Nephron progenitor cell (in vitro differentiated cells): ENCODE data around the gene CFAP300.

Source experiments
- DNase-seq: peaks from one replicate; pipeline ENCODE4 v3.0.0; 2021
- H3K27ac Mint-ChIP-seq: 2 replicates; pipeline ENCODE4 v1.8.0; 2021; ENCODE audit warnings: mild to moderate bottlenecking, moderate library complexity, mixed read lengths
- H3K27me3 Mint-ChIP-seq: 2 replicates; pipeline ENCODE4 v1.8.0; 2021; ENCODE audit warnings: mild to moderate bottlenecking, low read depth, mixed read lengths; ENCODE audit not compliant: poor library complexity
- H3K36me3 Mint-ChIP-seq: 2 replicates; pipeline ENCODE4 v1.8.0; 2021; ENCODE audit warnings: low read depth, mixed read lengths
- H3K4me1 Mint-ChIP-seq: 2 replicates; pipeline ENCODE4 v1.8.0; 2021; ENCODE audit warnings: mixed read lengths
- H3K4me3 Mint-ChIP-seq: 2 replicates; pipeline ENCODE4 v1.8.0; 2021; ENCODE audit warnings: mild to moderate bottlenecking, moderate library complexity, mixed read lengths
- H3K9me3 Mint-ChIP-seq: 2 replicates; pipeline ENCODE4 v1.8.0; 2021; ENCODE audit warnings: mild to moderate bottlenecking, moderate library complexity, mixed read lengths
- CTCF ChIP-seq: fragments of 200-600 bp; sonication (generic); IDR thresholded peaks from 2 replicates; pipeline ENCODE4 v1.5.0; 2021; ENCODE audit warnings: antibody characterized with exemption

Gene CFAP300

GRCh38 chr11:102114032-102114431 is 66.8 kb downstream of the CFAP300 start:
- DNase-seq: no peak
- no peak for TF ChIP-seq CTCF
- H3K4me3 Mint-ChIP-seq: peak overlapping the region; percentile 98
- peaks cover 3% of the 10 kb centered on the region for H3K9me3 Mint-ChIP-seq
- peak overlapping the region; percentile 98 for H3K27ac Mint-ChIP-seq
- H3K4me1 Mint-ChIP-seq: peaks cover 70% of the 10 kb centered on the region
- peaks cover 11% of the 10 kb centered on the region for H3K36me3 Mint-ChIP-seq
- H3K27me3 Mint-ChIP-seq: no peaks in the 10 kb centered on the region

GRCh38 chr11:102115557-102115956 is 68.3 kb downstream of the CFAP300 start:
- Mint-ChIP-seq H3K4me3 (peak overlapping the region; percentile 98), H3K4me1 (peaks cover 77% of the 10 kb centered on the region), H3K36me3 (peaks cover 14% of the 10 kb centered on the region), H3K27me3 (no peaks in the 10 kb centered on the region), H3K9me3 (peaks cover under 1% of the 10 kb centered on the region), H3K27ac (peak overlapping the region; percentile 95)
- DNase-seq: no peak
- no peak for TF ChIP-seq CTCF

GRCh38 chr11:102116453-102117205 is 69.4 kb downstream of the CFAP300 start:
- Mint-ChIP-seq H3K27me3 (no peaks in the 10 kb centered on the region), H3K4me1 (peaks cover 83% of the 10 kb centered on the region), H3K9me3 (peaks cover 4% of the 10 kb centered on the region), H3K4me3 (peak overlapping the region; percentile 98), H3K27ac (peak overlapping the region; percentile 95), H3K36me3 (peaks cover 24% of the 10 kb centered on the region)
- TF ChIP-seq CTCF: no peak
- DNase-seq: no peak

GRCh38 chr11:102117472-102118113 is 70.4 kb downstream of the CFAP300 start:
- H3K9me3 Mint-ChIP-seq: peaks cover 13% of the 10 kb centered on the region
- DNase-seq: no peak
- peak overlapping the region; percentile 98 for H3K4me3 Mint-ChIP-seq
- H3K27me3 Mint-ChIP-seq: no peaks in the 10 kb centered on the region
- TF ChIP-seq CTCF: no peak
- peaks cover 34% of the 10 kb centered on the region for H3K36me3 Mint-ChIP-seq
- peaks cover 81% of the 10 kb centered on the region for H3K4me1 Mint-ChIP-seq
- peak overlapping the region; percentile 95 for H3K27ac Mint-ChIP-seq

GRCh38 chr11:102118937-102119336 is 71.7 kb downstream of the CFAP300 start:
- peak; percentile 31 for DNase-seq
- Mint-ChIP-seq H3K27me3 (peaks cover 4% of the 10 kb centered on the region), H3K9me3 (peaks cover 25% of the 10 kb centered on the region), H3K27ac (peak overlapping the region; percentile 98), H3K4me1 (peaks cover 72% of the 10 kb centered on the region), H3K36me3 (peaks cover 47% of the 10 kb centered on the region), H3K4me3 (peak overlapping the region; percentile 71)
- no peak for TF ChIP-seq CTCF
